ENCODE measurements around the gene FGF19.

Gene FGF19

DNA sequence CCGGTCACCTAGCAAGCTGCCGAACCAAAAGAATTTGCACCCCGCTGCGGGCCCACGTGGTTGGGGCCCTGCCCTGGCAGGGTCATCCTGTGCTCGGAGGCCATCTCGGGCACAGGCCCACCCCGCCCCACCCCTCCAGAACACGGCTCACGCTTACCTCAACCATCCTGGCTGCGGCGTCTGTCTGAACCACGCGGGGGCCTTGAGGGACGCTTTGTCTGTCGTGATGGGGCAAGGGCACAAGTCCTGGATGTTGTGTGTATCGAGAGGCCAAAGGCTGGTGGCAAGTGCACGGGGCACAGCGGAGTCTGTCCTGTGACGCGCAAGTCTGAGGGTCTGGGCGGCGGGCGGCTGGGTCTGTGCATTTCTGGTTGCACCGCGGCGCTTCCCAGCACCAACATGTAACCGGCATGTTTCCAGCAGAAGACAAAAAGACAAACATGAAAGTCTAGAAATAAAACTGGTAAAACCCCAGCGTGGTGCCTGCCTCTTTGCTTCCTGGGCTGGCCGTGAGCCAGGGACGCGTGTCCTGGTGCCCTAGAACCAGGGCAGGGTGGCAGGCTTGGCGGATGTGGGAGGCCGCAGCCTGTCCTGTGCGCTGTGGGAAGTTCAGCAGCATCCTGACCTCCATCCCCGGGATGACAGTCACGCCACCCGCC is 49.7 kb downstream of the FGF19 start:
- no peak for DNase-seq

DNA sequence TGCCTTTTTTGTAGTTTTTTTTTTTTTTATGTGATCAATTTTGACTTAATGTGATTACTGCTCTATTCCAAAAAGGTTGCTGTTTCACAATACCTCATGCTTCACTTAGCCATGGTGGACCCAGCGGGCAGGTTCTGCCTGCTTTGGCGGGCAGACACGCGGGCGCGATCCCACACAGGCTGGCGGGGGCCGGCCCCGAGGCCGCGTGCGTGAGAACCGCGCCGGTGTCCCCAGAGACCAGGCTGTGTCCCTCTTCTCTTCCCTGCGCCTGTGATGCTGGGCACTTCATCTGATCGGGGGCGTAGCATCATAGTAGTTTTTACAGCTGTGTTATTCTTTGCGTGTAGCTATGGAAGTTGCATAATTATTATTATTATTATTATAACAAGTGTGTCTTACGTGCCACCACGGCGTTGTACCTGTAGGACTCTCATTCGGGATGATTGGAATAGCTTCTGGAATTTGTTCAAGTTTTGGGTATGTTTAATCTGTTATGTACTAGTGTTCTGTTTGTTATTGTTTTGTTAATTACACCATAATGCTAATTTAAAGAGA is 50.3 kb downstream of the FGF19 start:
- no peak for DNase-seq

DNA sequence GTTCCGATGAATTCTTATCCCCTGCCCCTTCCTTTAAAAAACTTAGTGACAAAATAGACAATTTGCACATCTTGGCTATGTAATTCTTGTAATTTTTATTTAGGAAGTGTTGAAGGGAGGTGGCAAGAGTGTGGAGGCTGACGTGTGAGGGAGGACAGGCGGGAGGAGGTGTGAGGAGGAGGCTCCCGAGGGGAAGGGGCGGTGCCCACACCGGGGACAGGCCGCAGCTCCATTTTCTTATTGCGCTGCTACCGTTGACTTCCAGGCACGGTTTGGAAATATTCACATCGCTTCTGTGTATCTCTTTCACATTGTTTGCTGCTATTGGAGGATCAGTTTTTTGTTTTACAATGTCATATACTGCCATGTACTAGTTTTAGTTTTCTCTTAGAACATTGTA is 50.8 kb downstream of the FGF19 start:
- no peak for DNase-seq

DNA sequence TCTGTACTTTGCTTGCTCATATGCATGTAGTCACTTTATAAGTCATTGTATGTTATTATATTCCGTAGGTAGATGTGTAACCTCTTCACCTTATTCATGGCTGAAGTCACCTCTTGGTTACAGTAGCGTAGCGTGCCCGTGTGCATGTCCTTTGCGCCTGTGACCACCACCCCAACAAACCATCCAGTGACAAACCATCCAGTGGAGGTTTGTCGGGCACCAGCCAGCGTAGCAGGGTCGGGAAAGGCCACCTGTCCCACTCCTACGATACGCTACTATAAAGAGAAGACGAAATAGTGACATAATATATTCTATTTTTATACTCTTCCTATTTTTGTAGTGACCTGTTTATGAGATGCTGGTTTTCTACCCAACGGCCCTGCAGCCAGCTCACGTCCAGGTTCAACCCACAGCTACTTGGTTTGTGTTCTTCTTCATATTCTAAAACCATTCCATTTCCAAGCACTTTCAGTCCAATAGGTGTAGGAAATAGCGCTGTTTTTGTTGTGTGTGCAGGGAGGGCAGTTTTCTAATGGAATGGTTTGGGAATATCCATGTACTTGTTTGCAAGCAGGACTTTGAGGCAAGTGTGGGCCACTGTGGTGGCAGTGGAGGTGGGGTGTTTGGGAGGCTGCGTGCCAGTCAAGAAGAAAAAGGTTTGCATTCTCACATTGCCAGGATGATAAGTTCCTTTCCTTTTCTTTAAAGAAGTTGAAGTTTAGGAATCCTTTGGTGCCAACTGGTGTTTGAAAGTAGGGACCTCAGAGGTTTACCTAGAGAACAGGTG is 51.8 kb downstream of the FGF19 start:
- DNase-seq: no peak

DNA sequence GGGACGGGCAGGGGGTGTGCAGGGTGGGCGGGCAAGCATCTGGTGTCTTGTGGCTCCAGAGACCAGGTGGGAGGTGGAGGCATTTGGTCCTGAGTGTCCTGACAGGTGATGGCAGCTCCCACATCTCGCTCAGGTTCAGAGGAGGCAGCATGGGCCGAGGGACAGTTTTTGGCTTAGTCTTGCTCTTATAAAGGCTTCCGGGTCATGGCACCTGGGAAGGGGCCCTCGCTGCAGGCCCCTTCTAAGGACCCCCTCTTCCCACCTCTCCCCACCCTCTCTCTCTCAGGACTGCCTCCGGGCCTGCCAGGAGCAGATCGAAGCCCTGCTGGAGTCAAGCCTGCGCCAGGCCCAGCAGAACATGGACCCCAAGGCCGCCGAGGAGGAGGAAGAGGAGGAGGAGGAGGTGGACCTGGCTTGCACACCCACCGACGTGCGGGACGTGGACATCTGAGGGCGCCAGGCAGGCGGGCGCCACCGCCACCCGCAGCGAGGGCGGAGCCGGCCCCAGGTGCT is 52.9 kb downstream of the FGF19 start:
- no peak for DNase-seq

DNA sequence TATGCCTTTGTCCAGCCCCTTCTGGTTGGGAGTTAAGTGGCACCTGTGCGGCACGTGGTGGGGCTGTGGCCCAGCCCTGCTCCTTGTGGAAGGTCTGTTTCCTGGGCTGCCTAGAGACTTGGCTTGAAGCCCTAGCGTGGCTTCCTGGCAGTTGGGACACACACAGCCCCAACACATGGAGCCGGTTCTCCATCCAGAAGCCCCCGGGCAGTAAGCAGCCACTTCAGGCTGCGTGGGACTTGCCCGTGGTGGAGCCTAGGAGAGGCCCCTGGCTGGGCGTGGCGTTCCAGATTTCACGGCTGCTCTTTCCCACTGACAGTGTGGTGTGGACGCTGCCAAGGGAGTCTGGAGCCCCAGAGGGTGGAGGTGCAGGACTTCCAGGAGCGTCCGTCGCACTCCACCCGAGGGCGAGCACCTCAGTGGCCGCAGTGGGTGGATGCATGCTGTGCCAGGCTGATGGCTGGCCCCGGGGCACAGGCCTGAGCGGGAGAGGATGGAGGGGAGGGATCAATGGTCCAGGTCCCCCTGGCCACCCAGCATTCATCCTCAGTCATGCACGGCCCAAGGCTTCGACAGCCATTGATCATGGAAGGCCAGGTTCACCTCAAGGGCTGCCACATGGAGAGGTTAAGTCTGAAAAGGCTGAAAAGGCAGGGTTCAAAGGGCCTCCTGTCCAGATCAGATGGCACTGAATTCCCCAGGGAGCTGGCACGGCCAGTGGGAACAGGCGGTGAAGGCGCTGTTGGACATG is 53.6 kb downstream of the FGF19 start:
- DNase-seq: no peak

DNA sequence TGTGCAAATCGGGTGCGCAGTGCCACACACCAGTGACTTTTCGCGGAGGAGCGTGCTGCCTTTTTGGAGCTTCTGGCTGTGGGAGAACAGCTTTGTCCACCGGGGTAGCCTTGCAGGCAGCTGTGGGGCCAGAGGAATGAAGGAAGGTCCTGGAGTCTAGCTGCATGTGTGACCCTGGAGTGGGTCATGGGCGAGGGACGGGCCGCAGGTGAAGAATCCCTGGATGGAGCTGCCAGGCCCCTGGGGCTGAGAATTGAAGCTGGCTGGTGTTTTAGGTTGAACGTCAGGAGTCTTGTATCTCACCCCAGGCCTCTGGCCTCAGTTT is 54.3 kb downstream of the FGF19 start:
- no peak for DNase-seq

DNA sequence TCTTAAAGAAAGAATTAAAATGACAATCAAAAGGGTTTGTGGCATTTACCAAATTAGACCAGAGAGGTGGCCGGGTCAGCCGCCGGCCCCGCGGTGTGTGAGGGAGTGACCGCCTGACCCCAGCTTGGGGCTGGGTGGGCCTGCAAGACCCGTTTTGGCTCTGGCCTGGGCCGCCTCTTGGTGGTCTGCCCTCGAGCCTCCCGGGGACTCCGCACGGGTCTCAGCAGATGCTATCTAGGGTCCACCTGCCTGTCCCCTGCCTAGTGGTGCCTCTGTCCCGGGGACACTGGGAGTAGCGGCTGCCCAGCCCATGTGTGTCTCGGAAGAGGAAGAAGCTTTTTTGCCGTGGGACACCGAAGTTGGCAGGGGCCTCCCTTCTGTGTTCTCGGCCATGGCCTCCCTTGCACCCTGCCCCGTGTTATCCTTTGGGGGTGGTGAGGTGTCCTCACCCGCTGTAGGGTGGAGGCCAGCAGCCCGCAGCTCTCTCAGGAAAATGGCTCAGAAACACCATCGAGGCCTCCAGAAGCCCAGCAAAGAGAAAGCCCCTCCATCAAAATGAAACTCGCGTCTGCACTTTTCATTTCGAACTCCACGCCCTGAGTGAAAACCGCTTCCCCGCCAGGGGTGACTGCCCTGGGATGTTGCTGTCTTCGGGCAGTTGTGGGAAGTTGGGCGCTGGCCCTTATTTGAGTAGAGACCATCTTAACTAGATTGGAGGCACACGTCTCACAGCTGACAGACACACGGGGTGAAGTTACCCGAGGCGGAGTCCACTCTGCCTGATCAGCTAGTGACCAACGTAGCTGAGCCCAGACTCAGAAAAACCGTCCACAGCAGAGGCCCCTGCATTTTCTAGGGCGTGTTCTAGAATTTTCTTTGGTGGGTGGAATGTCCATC is 54.9 kb downstream of the FGF19 start:
- no peak for DNase-seq

Data from right forelimb (tissue), 1 donor.